GM19372 (cell line): Measurements from ENCODE around the gene ABCA8.
A peak's percentile ranks its signal among the peaks of the same experiment; 100 is the strongest.
"Not testable (repeated sequence)": the region's sequence is repeated elsewhere in the genome, so short reads cannot be mapped to it uniquely, and the experiment has no call there.

ENCODE experiments used
- ATAC-seq: cut with Tn5 transposase; IDR thresholded peaks from one replicate; pipeline ENCODE4 v1.9.1; 2021; ENCODE audit warnings: mild to moderate bottlenecking, low read depth, moderate library complexity; ENCODE audit not compliant: unreplicated experiment

The ABCA8 gene

GRCh38 chr17:68955181-68955841 lies at the start of gene ABCA8:
TSS of gene ABCA8 (minus strand) at chr17:68955392. CDS start at chr17:68942034, 13,358 bp downstream.
- ATAC-seq: no peak

GRCh38 chr17:69004759-69005158 lies 49.6 kb upstream of the ABCA8 start:
- ATAC-seq: not testable (repeated sequence)

- not testable (repeated sequence) for ATAC-seq
These were observed 44.6 kb upstream of the ABCA8 start for GRCh38 chr17:68999743-69000142.

GRCh38 chr17:68993112-68993511 lies 37.9 kb upstream of the ABCA8 start:
- ATAC-seq: no peak

GRCh38 chr17:68987966-68988365 lies 32.8 kb upstream of the ABCA8 start:
- no peak for ATAC-seq

- peak; percentile 75 for ATAC-seq
These were observed 26.1 kb upstream of the ABCA8 start for GRCh38 chr17:68981288-68981687.

GRCh38 chr17:68973098-68973846 lies 18.1 kb upstream of the ABCA8 start:
- no peak for ATAC-seq

- no peak for ATAC-seq
These were observed 17.0 kb upstream of the ABCA8 start for GRCh38 chr17:68972119-68972704.

GRCh38 chr17:68969101-68969500 lies 13.9 kb upstream of the ABCA8 start:
- no peak for ATAC-seq

GRCh38 chr17:68963958-68964357 lies 8.8 kb upstream of the ABCA8 start:
- ATAC-seq: no peak

- no peak for ATAC-seq
These were observed 6.2 kb upstream of the ABCA8 start for GRCh38 chr17:68961214-68961882.

GRCh38 chr17:68959117-68959516 lies 3.9 kb upstream of the ABCA8 start:
- ATAC-seq: not testable (repeated sequence)

- ATAC-seq: no peak
These were observed 2.8 kb upstream of the ABCA8 start for GRCh38 chr17:68957944-68958343.

- no peak for ATAC-seq
These were observed 871 bp downstream of the ABCA8 start for GRCh38 chr17:68954146-68954896.

GRCh38 chr17:68953340-68953997 lies 1.7 kb downstream of the ABCA8 start:
- no peak for ATAC-seq

- ATAC-seq: no peak
These were observed 4.5 kb downstream of the ABCA8 start for GRCh38 chr17:68950725-68951124.

- not testable (repeated sequence) for ATAC-seq
These were observed 7.3 kb downstream of the ABCA8 start for GRCh38 chr17:68947868-68948267.

GRCh38 chr17:68944435-68945035 lies 10.7 kb downstream of the ABCA8 start:
- no peak for ATAC-seq

- ATAC-seq: not testable (repeated sequence)
These were observed 11.4 kb downstream of the ABCA8 start for GRCh38 chr17:68943812-68944182.
